Adrenal gland (tissue), 5 donors: ENCODE measurements around the gene FYN.

Experiments
- CTCF ChIP-seq, 6 experiments: fragments of 450-650 bp in 4 of 6; fragments of 200-600 bp in 2 of 6; sonication (generic) in 1 of 6; IDR thresholded peaks; 1 replicate in 5 of 6; 2 replicates in 1 of 6; pipeline versions ENCODE4 v1.5.1 to v1.8.0; 2016 to 2021; ENCODE audit warnings: antibody characterized with exemption in 6 of 6, mild to moderate bottlenecking in 2 of 6, moderate library complexity in 1 of 6
- POLR2A ChIP-seq, 2 donors: fragments of 450-650 bp; IDR thresholded peaks; one replicate each; pipeline ENCODE4 v1.6.1; 2017; ENCODE audit warnings: antibody characterized with exemption in 2 of 2, mild to moderate bottlenecking in 2 of 2, moderate library complexity in 1 of 2
- donor health status: DM: no; HTN: no; CAD: no.

GRCh38 chr6:111683157-111683556 lies 190.1 kb downstream of the FYN start:
- TF ChIP-seq CTCF (IDR thresholded peaks at IDR 0.05) (no peak), POLR2A (IDR thresholded peaks at IDR 0.05) (no peak)
